ENCODE measurements around the gene ALS2CL. TPM values are rescaled to one million over a fixed set of nuclear protein-coding genes. Genes with fewer than 3 reads are reported as not detected.

Gene ALS2CL
- total RNA-seq, 1 experiment from 2014 or later, result 67.5 TPM

GRCh38 chr3:46711760-46712159, 18.3 kb upstream of the ALS2CL start:
- no peak overlapping the region for H3K4me3 ChIP-seq
- no peaks in the 10 kb centered on the region for H3K27me3 ChIP-seq (ENCODE audit: insufficient read depth, low read depth)
- ChIA-PET POLR2A (ENCODE audit: unreplicated experiment) (no interaction called here), CTCF (no interaction called here)
- BruUV-seq (replicated peaks), result no TSS peak
- intact Hi-C loops (cut with micrococcal nuclease; ENCODE audit: unreplicated experiment), result no loop called here
- peaks cover 2% of the 10 kb centered on the region for H3K4me1 ChIP-seq (replicated peaks; ENCODE audit: insufficient read depth)
- no peak overlapping the region for H2AFZ ChIP-seq
- no peak for DNase-seq
- H3K9me2 ChIP-seq (ENCODE audit: insufficient read depth), result no peaks in the 10 kb centered on the region
- no peaks in the 10 kb centered on the region for H3K36me3 ChIP-seq (ENCODE audit: low read depth)
- no peaks in the 10 kb centered on the region for H3F3A ChIP-seq (ENCODE audit: insufficient read depth, low read depth)
- H3K27ac ChIP-seq, result no peak overlapping the region
- no peaks in the 10 kb centered on the region for H4K20me1 ChIP-seq (ENCODE audit: insufficient read depth)
- H3K79me2 ChIP-seq (ENCODE audit: low read depth), result no peaks in the 10 kb centered on the region
- TF ChIP-seq CTCF (conservative IDR thresholded peaks at IDR 0.05) (no peak), EZH2 (IDR thresholded peaks at IDR 0.05; ENCODE audit: low read depth) (no peak)
- H3K9me3 ChIP-seq (ENCODE audit: insufficient read depth, low read depth), result no peaks in the 10 kb centered on the region
- H3K4me2 ChIP-seq, result no peak overlapping the region

GRCh38 chr3:46711305-46711704, 17.8 kb upstream of the ALS2CL start:
- Histone ChIP-seq H3K9me2 (ENCODE audit: insufficient read depth) (no peaks in the 10 kb centered on the region), H3F3A (ENCODE audit: insufficient read depth, low read depth) (no peaks in the 10 kb centered on the region), H3K79me2 (ENCODE audit: low read depth) (no peaks in the 10 kb centered on the region), H3K4me1 (replicated peaks; ENCODE audit: insufficient read depth) (peaks cover 7% of the 10 kb centered on the region), H2AFZ (no peak overlapping the region), H3K27me3 (ENCODE audit: insufficient read depth, low read depth) (no peaks in the 10 kb centered on the region), H3K4me3 (no peak overlapping the region), H3K27ac (no peak overlapping the region), H4K20me1 (ENCODE audit: insufficient read depth) (no peaks in the 10 kb centered on the region), H3K36me3 (ENCODE audit: low read depth) (no peaks in the 10 kb centered on the region), H3K9me3 (ENCODE audit: insufficient read depth, low read depth) (no peaks in the 10 kb centered on the region), H3K4me2 (no peak overlapping the region)
- DNase-seq, result no peak
- intact Hi-C loops (cut with micrococcal nuclease; ENCODE audit: unreplicated experiment), result no loop called here
- BruUV-seq (replicated peaks), result no TSS peak
- TF ChIP-seq CTCF (conservative IDR thresholded peaks at IDR 0.05), result no peak
- no peak for TF ChIP-seq EZH2 (IDR thresholded peaks at IDR 0.05; ENCODE audit: low read depth)
- ChIA-PET CTCF (no interaction called here), POLR2A (ENCODE audit: unreplicated experiment) (no interaction called here)

GRCh38 chr3:46710671-46711295, 17.3 kb upstream of the ALS2CL start:
- H3K9me3 ChIP-seq (ENCODE audit: insufficient read depth, low read depth), result no peaks in the 10 kb centered on the region
- H3K4me1 ChIP-seq (replicated peaks; ENCODE audit: insufficient read depth), result peaks cover 12% of the 10 kb centered on the region
- no peak overlapping the region for H2AFZ ChIP-seq
- no peaks in the 10 kb centered on the region for H3F3A ChIP-seq (ENCODE audit: insufficient read depth, low read depth)
- intact Hi-C loops (cut with micrococcal nuclease; ENCODE audit: unreplicated experiment), result no loop called here
- no peak overlapping the region for H3K4me2 ChIP-seq
- no peaks in the 10 kb centered on the region for H3K27me3 ChIP-seq (ENCODE audit: insufficient read depth, low read depth)
- H3K4me3 ChIP-seq, result no peak overlapping the region
- no peaks in the 10 kb centered on the region for H4K20me1 ChIP-seq (ENCODE audit: insufficient read depth)
- ChIA-PET POLR2A (ENCODE audit: unreplicated experiment) (no interaction called here), CTCF (no interaction called here)
- no peaks in the 10 kb centered on the region for H3K79me2 ChIP-seq (ENCODE audit: low read depth)
- no peak for DNase-seq
- H3K9me2 ChIP-seq (ENCODE audit: insufficient read depth), result no peaks in the 10 kb centered on the region
- TF ChIP-seq EZH2 (IDR thresholded peaks at IDR 0.05; ENCODE audit: low read depth) (no peak), CTCF (conservative IDR thresholded peaks at IDR 0.05) (no peak)
- H3K36me3 ChIP-seq (ENCODE audit: low read depth), result no peaks in the 10 kb centered on the region
- BruUV-seq (replicated peaks), result no TSS peak
- H3K27ac ChIP-seq, result no peak overlapping the region

Measured in PC-9 (cell line).